A549 (cell line): Measurements from ENCODE around the gene PSD2. TPM values are rescaled to one million over a fixed set of nuclear protein-coding genes. Genes with fewer than 3 reads are reported as not detected.

ENCODE experiments used
- ATAC-seq, 2 experiments: fragments of 200-7000 bp in 1 of 2; fragments of >200 bp in 1 of 2; cut with Nextera tagmentation in 1 of 2; cut with Tn5 transposase in 1 of 2; 3 replicates each; pipeline versions ENCODE4 v1.8.0 to v1.9.1; 2018 to 2020; ENCODE audit warnings: mild to moderate bottlenecking in 1 of 2, moderate library complexity in 1 of 2
- CTCF ChIA-PET: fragments of 300-600 bp; sonication (Branson Sonifier 250); formaldehyde crosslinking; extraction: SDS; loops from one replicate; lab custom pipeline; 2021; ENCODE audit warnings: antibody characterized with exemption, inconsistent platforms; lab: Yijun Ruan, JAX
- POLR2A ChIA-PET: fragments of 350-600 bp; formaldehyde crosslinking; extraction: SDS; loops from one replicate; lab custom pipeline; 2021; ENCODE audit warnings: antibody characterized with exemption, inconsistent platforms; lab: Yijun Ruan, JAX
- DNase-seq, 2 experiments: peaks; one replicate each; pipeline versions ENCODE4 v3.0.0 to v3.0.0-alpha.2; 2011 to 2016; ENCODE audit warnings: low read depth in 1 of 2, low spot score in 1 of 2
- FAIRE-seq: peaks from 2 replicates; lab custom pipeline; 2011; peaks lifted over from hg19 to GRCh38; lab: Jason Lieb, UNC
- H3K27ac ChIP-seq, 2 experiments: fragments of >200 bp; sonication (Bioruptor Twin); formaldehyde crosslinking; 3 replicates each; pipeline ENCODE4 v1.5.1; 2016 to 2017
- H3K4me1 ChIP-seq: fragments of >200 bp; sonication (Bioruptor Twin); formaldehyde crosslinking; 3 replicates; pipeline ENCODE4 v1.6.1; 2016
- H3K4me2 ChIP-seq: fragments of >200 bp; sonication (Bioruptor Twin); formaldehyde crosslinking; 3 replicates; pipeline ENCODE4 v1.6.1; 2016
- H3K4me3 ChIP-seq: fragments of >200 bp; sonication (Bioruptor Twin); formaldehyde crosslinking; 3 replicates; pipeline ENCODE4 v1.5.1; 2016
- H3K9me3 ChIP-seq: fragments of >200 bp; sonication (Bioruptor Twin); formaldehyde crosslinking; 3 replicates; pipeline ENCODE4 v1.6.1; 2016
- BHLHE40 ChIP-seq: IDR thresholded peaks from 2 replicates; pipeline ENCODE4 v1.6.1; 2012; ENCODE audit warnings: low read depth, low read length, inconsistent platforms
- CBX2 ChIP-seq: fragments of 200-600 bp; sonication (generic); IDR thresholded peaks from 2 replicates; pipeline ENCODE4 v1.6.1; 2016; ENCODE audit warnings: low read depth, mild to moderate bottlenecking, borderline replicate concordance
- CBX8 ChIP-seq: fragments of 200-600 bp; sonication (generic); IDR thresholded peaks from 2 replicates; pipeline ENCODE4 v1.6.1; 2016
- CEBPB ChIP-seq, 2 experiments: fragments of >200 bp in 1 of 2; sonication (Bioruptor Twin) in 1 of 2; formaldehyde crosslinking in 1 of 2; IDR thresholded peaks; 2 replicates each; pipeline ENCODE4 v1.6.1; 2012 to 2016
- CTCF ChIP-seq: fragments of >200 bp; sonication (Bioruptor Twin); formaldehyde crosslinking; IDR thresholded peaks from 3 replicates; pipeline ENCODE4 v1.5.1; 2016
- EHF ChIP-seq: fragments of 250-450 bp; sonication (Bioruptor Pico); IDR thresholded peaks from 2 replicates; pipeline ENCODE4 v1.5.0; 2020; ENCODE audit warnings: mild to moderate bottlenecking
- ELK1 ChIP-seq: fragments of 150-350 bp; IDR thresholded peaks from 2 replicates; pipeline ENCODE4 v1.6.1; 2014; ENCODE audit warnings: low read depth, mild to moderate bottlenecking, low read length
- EP300 ChIP-seq, 2 experiments: fragments of >200 bp; sonication (Bioruptor Twin); formaldehyde crosslinking; IDR thresholded peaks; 2 replicates in 1 of 2; 3 replicates in 1 of 2; pipeline ENCODE4 v1.6.1; 2016 to 2017
- HDAC2 ChIP-seq: fragments of 200-600 bp; sonication (generic); IDR thresholded peaks from 2 replicates; pipeline ENCODE4 v1.6.1; 2016
- HOXA7 ChIP-seq: fragments of 250-450 bp; sonication (Bioruptor Pico); IDR thresholded peaks from 2 replicates; pipeline ENCODE4 v1.5.0; 2020; ENCODE audit warnings: mild to moderate bottlenecking, moderate library complexity
- MAZ ChIP-seq: fragments of 150-350 bp; IDR thresholded peaks from 2 replicates; pipeline ENCODE4 v1.6.1; 2014; ENCODE audit warnings: antibody characterized with exemption, low read depth, low read length, borderline replicate concordance
- POLR2AphosphoS2 ChIP-seq: conservative IDR thresholded peaks from 2 replicates; pipeline ENCODE4 v1.6.1; 2012; ENCODE audit warnings: low read length, improper control_type of control experiment, inconsistent platforms
- RARB ChIP-seq: fragments of 250-450 bp; sonication (Bioruptor Pico); IDR thresholded peaks from 2 replicates; pipeline ENCODE4 v1.8.0; 2021; ENCODE audit warnings: mild to moderate bottlenecking, moderate library complexity
- RCOR1 ChIP-seq: fragments of 150-350 bp; IDR thresholded peaks from 2 replicates; pipeline ENCODE4 v1.6.1; 2014; ENCODE audit warnings: antibody characterized with exemption, low read length, low read depth
- REST ChIP-seq: fragments of 200-600 bp; sonication (generic); IDR thresholded peaks from 2 replicates; pipeline ENCODE4 v1.6.1; 2016; ENCODE audit warnings: antibody characterized with exemption, mild to moderate bottlenecking, moderate library complexity
- SMC3 ChIP-seq: fragments of >200 bp; sonication (Bioruptor Twin); formaldehyde crosslinking; IDR thresholded peaks from 3 replicates; pipeline ENCODE4 v1.6.1; 2018; ENCODE audit warnings: inconsistent platforms
- TFCP2L1 ChIP-seq: fragments of 250-450 bp; sonication (Bioruptor Pico); IDR thresholded peaks from 2 replicates; pipeline ENCODE4 v1.5.0; 2021; ENCODE audit warnings: mild to moderate bottlenecking
- USF2 ChIP-seq: fragments of 450-650 bp; IDR thresholded peaks from 2 replicates; pipeline ENCODE4 v1.6.1; 2014; ENCODE audit warnings: antibody characterized with exemption
- ZNF302 ChIP-seq: fragments of 250-450 bp; sonication (Bioruptor Pico); IDR thresholded peaks from 2 replicates; pipeline ENCODE4 v1.9.0; 2021; ENCODE audit warnings: inconsistent platforms, mild to moderate bottlenecking, moderate library complexity
- WGBS: methylation state at CpG from one replicate; pipeline ENCODE4 v1.1.6; 2017; ENCODE audit errors: missing lambda C conversion rate; 5-methylcytosine and 5-hydroxymethylcytosine counted together
- polyA plus RNA-seq, 4 experiments: library from polyadenylated mRNA; depleted of rRNA in 3 of 4; stranded (reverse); fragments of >200 nt; fragmentation: RNase III in 1 of 4; extraction: RNeasy Plus Mini Kit Qiagen cat#74134 plus additional on column Dnase treatment in 1 of 4; gene quantifications; 2 replicates in 3 of 4; 3 replicates in 1 of 4; pipeline ENCODE4 v1.2.3, GENCODE V29; 2011 to 2017

Gene PSD2
- polyA plus RNA-seq, 2 of the 4 experiments (the other 2 are of a cell fraction): 0.05 TPM; not detected in 1

- no peak for ATAC-seq
- 54% methylated on average over 9 of the region's 9 CpGs for WGBS
- no peak for TF ChIP-seq EP300 (IDR thresholded peaks at IDR 0.05)
- no peak for TF ChIP-seq ELK1
- TF ChIP-seq CEBPB (IDR thresholded peaks at IDR 0.05): no peak
- TF ChIP-seq SMC3: no peak
- TF ChIP-seq BHLHE40: no peak
- TF ChIP-seq CBX8: no peak
- TF ChIP-seq RCOR1: no peak
- no peak for TF ChIP-seq POLR2AphosphoS2
- no peak for TF ChIP-seq EHF
- no peak for TF ChIP-seq CTCF
- TF ChIP-seq, all 56 proteins: peak for 0
- FAIRE-seq: no peak
- H3K4me2 ChIP-seq: no peak overlapping the region
- 0 out of 3 replicates have a peak, but pooled peaks cover 3% of the 10 kb centered on the region for H3K4me1 ChIP-seq
- ChIA-PET POLR2A (no interaction called here), CTCF (interaction anchor here (2.2 to 9.5 kb wide), 2 partner anchors 79 to 100 kb away, joined by 6 to 161 read pairs; no protein-coding TSS in a partner anchor)
- no peak for DNase-seq
- H3K4me3 ChIP-seq: no peak overlapping the region
- H3K9me3 ChIP-seq: no peaks in the 10 kb centered on the region
- no peak overlapping the region for H3K27ac ChIP-seq
Observed at GRCh38 chr5:139869042-139869790, 73.6 kb downstream of the PSD2 start.

GRCh38 chr5:139870677-139871076 is 75.1 kb downstream of the PSD2 start:
- no peak overlapping the region for H3K4me2 ChIP-seq
- H3K4me3 ChIP-seq: no peak overlapping the region
- FAIRE-seq: no peak
- no peaks in the 10 kb centered on the region for H3K9me3 ChIP-seq
- CTCF ChIA-PET: interaction anchor here (3.0 to 3.5 kb wide), 2 partner anchors 83 to 99 kb away, joined by 13 to 22 read pairs; no protein-coding TSS in a partner anchor
- WGBS: 100% methylated on average over 1 of the region's 1 CpG
- no peak for ATAC-seq
- POLR2A ChIA-PET: no interaction called here
- H3K27ac ChIP-seq: no peak overlapping the region
- DNase-seq: no peak
- TF ChIP-seq USF2: no peak
- TF ChIP-seq RARB: no peak
- no peak for TF ChIP-seq CBX2
- no peak for TF ChIP-seq HDAC2
- no peak for TF ChIP-seq MAZ
- TF ChIP-seq RCOR1: no peak
- TF ChIP-seq HOXA7 (CRISPR knock-in tag): no peak
- TF ChIP-seq TFCP2L1: no peak
- no peak for TF ChIP-seq ZNF302 (CRISPR knock-in tag)
- no peak for TF ChIP-seq REST
- no peak for TF ChIP-seq ELK1
- 0 out of 3 replicates have a peak, but pooled peaks cover 3% of the 10 kb centered on the region for H3K4me1 ChIP-seq
